ENCODE results near the gene PNPLA5. TPM values are rescaled to one million over a fixed set of nuclear protein-coding genes. Genes with fewer than 3 reads are reported as not detected.

Gene PNPLA5
- total and polyA plus RNA-seq, 4 donors, result not detected

GRCh38 chr22:43890901-43891331 is 897 bp downstream of the PNPLA5 start:
- Histone ChIP-seq H3K27me3 (ENCODE audit: control insufficient read depth in 4 of 4, insufficient read depth in 4 of 4, low read length in 3 of 4) (peaks cover 0 to 6% (median 1%) of the 10 kb centered on the region in 4 donors), H3K27ac (ENCODE audit: low read depth in 1 of 2, low read length in 2 of 2) (no peak overlapping the region), H3K36me3 (ENCODE audit: control insufficient read depth in 4 of 4, insufficient read depth in 3 of 4, low read depth in 1 of 4, low read length in 3 of 4) (no peaks in the 10 kb centered on the region), H3K9ac (ENCODE audit: low read depth in 1 of 2, low read length in 2 of 2) (no peak overlapping the region), H3K4me1 (ENCODE audit: control insufficient read depth in 4 of 4, insufficient read depth in 4 of 4, low read length in 3 of 4) (peaks cover 0 to 10% (median 4%) of the 10 kb centered on the region in 4 donors), H3K9me3 (ENCODE audit: control insufficient read depth in 4 of 4, low read length in 3 of 4) (no peaks in the 10 kb centered on the region), H3K4me3 (ENCODE audit: low read depth in 1 of 3, low read length in 3 of 3) (peak overlapping the region in 1 of 3 donors; percentile 28)
- TF ChIP-seq HNF4G (IDR thresholded peaks at IDR 0.05) (no peak), EGR1 (IDR thresholded peaks at IDR 0.05; ENCODE audit: low read depth in 2 of 2) (no peak), YY1 (IDR thresholded peaks at IDR 0.05) (no peak), RXRA (IDR thresholded peaks at IDR 0.05) (no peak), GABPA (IDR thresholded peaks at IDR 0.05 in 1 of 2, conservative IDR thresholded peaks at IDR 0.05 in 1 of 2) (no peak), REST (IDR thresholded peaks at IDR 0.05) (no peak), NR2F2 (IDR thresholded peaks at IDR 0.05) (no peak)
- TF ChIP-seq, protein P1, sequence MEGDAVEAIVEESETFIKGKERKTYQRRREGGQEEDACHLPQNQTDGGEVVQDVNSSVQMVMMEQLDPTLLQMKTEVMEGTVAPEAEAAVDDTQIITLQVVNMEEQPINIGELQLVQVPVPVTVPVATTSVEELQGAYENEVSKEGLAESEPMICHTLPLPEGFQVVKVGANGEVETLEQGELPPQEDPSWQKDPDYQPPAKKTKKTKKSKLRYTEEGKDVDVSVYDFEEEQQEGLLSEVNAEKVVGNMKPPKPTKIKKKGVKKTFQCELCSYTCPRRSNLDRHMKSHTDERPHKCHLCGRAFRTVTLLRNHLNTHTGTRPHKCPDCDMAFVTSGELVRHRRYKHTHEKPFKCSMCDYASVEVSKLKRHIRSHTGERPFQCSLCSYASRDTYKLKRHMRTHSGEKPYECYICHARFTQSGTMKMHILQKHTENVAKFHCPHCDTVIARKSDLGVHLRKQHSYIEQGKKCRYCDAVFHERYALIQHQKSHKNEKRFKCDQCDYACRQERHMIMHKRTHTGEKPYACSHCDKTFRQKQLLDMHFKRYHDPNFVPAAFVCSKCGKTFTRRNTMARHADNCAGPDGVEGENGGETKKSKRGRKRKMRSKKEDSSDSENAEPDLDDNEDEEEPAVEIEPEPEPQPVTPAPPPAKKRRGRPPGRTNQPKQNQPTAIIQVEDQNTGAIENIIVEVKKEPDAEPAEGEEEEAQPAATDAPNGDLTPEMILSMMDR (IDR thresholded peaks at IDR 0.05; ENCODE audit: low read depth, low read length, missing input control), result no peak
- no peak for DNase-seq (ENCODE audit: low spot score)
- 20% methylated on average over 24 of the region's 24 CpGs for WGBS

GRCh38 chr22:43889860-43890253 is 2.0 kb downstream of the PNPLA5 start:
- Histone ChIP-seq H3K27ac (ENCODE audit: low read depth in 1 of 2, low read length in 2 of 2) (no peak overlapping the region), H3K36me3 (ENCODE audit: control insufficient read depth in 4 of 4, insufficient read depth in 3 of 4, low read depth in 1 of 4, low read length in 3 of 4) (no peaks in the 10 kb centered on the region), H3K9ac (ENCODE audit: low read depth in 1 of 2, low read length in 2 of 2) (no peak overlapping the region), H3K4me1 (ENCODE audit: control insufficient read depth in 4 of 4, insufficient read depth in 4 of 4, low read length in 3 of 4) (peaks cover 0 to 10% (median 5%) of the 10 kb centered on the region in 4 donors), H3K27me3 (ENCODE audit: control insufficient read depth in 4 of 4, insufficient read depth in 4 of 4, low read length in 3 of 4) (peaks cover 0 to 6% (median 1%) of the 10 kb centered on the region in 4 donors), H3K4me3 (ENCODE audit: low read depth in 1 of 3, low read length in 3 of 3) (no peak overlapping the region), H3K9me3 (ENCODE audit: control insufficient read depth in 4 of 4, low read length in 3 of 4) (no peaks in the 10 kb centered on the region)
- TF ChIP-seq JUND (IDR thresholded peaks at IDR 0.05), result no peak
- TF ChIP-seq FOXA1 (IDR thresholded peaks at IDR 0.05), result no peak
- TF ChIP-seq TAF1 (conservative IDR thresholded peaks at IDR 0.05), result no peak
- no peak for TF ChIP-seq ZBTB33 (IDR thresholded peaks at IDR 0.05)
- TF ChIP-seq SP1 (IDR thresholded peaks at IDR 0.05), result no peak
- no peak for TF ChIP-seq HNF4G (IDR thresholded peaks at IDR 0.05)
- no peak for TF ChIP-seq ATF3 (IDR thresholded peaks at IDR 0.05)
- TF ChIP-seq REST (IDR thresholded peaks at IDR 0.05), result no peak
- no peak for TF ChIP-seq RXRA (IDR thresholded peaks at IDR 0.05)
- TF ChIP-seq HNF4A (conservative IDR thresholded peaks at IDR 0.05), result no peak
- TF ChIP-seq FOXA2 (IDR thresholded peaks at IDR 0.05), result no peak
- no peak for TF ChIP-seq EGR1 (IDR thresholded peaks at IDR 0.05; ENCODE audit: low read depth in 2 of 2)
- no peak for TF ChIP-seq RAD21 (IDR thresholded peaks at IDR 0.05)
- TF ChIP-seq GABPA (IDR thresholded peaks at IDR 0.05 in 1 of 2, conservative IDR thresholded peaks at IDR 0.05 in 1 of 2), result no peak
- no peak for TF ChIP-seq YY1 (IDR thresholded peaks at IDR 0.05)
- TF ChIP-seq, protein P1 (IDR thresholded peaks at IDR 0.05; ENCODE audit: low read depth, low read length, missing input control), result no peak
- TF ChIP-seq NR2F2 (IDR thresholded peaks at IDR 0.05), result no peak
- no peak for TF ChIP-seq MAX (IDR thresholded peaks at IDR 0.05)
- 43% methylated on average over 4 of the region's 4 CpGs for WGBS
- DNase-seq (ENCODE audit: low spot score), result no peak

All from liver (tissue), 9 donors.